T-helper 2 cell treated with Interferon-gamma antibody and Interleukin-4, amounts not matched to agents 100 ng/mL and 5 ng/mL, for 36 hours (primary cell): Measurements from ENCODE around the gene MAMDC4. TPM values are rescaled to one million over a fixed set of nuclear protein-coding genes. Genes with fewer than 3 reads are reported as not detected.

Experiments
- intact Hi-C: fragments of 100-400 bp; cut with micrococcal nuclease; formaldehyde crosslinking; loops from one replicate; pipeline ENCODE4 v1.15.1; 2023
- total RNA-seq: library from RNA; stranded (reverse); gene quantifications from 2 replicates; pipeline ENCODE4 v1.2.3, GENCODE V29; 2022

MAMDC4 gene
- total RNA-seq, 1 donor from 2014 or later: 18.3 TPM

DNA sequence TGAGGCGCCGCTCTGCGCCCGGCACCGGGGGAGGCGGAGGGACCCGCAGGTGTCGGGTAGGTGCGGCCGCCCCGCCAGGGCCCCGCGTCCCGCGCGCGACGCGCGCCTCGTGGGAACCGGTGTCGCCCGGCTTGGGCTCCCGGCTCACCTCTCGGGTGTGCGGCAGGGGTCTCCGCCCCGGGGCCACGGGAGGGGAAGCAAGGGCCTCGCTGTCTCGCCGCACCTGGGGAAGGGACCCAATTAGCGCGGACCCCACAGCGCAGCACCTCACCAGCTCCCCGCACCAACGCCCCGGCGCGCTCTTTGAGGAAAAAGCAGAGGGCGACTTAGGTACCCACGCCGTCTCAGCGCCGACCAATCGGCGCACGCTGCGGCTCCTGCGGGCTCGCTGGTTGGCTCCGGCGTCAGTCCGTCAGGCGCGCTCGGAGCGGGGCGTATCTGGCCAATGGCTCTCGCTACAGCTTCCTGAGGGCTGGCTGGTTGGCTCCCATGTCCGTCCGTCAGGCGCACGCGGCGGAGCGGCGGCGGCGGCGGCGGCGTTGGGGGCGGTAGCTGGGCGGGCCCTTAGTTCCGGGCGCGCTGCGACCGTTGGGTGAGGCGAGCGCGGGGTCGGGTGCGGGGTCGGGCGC lies 33.9 kb downstream of the MAMDC4 start, which contains the start of gene TRAF2:
TRAF2 (plus strand) TSS at position 567 of the 629 bp plus-strand sequence. CDS start 12,225 bp downstream, outside the sequence.
- intact Hi-C loops: loop anchor here (1.0 to 5.0 kb wide), 6 partner anchors 16 to 158 kb away; partner anchors contain the start of genes EDF1, FBXW5, PHPT1 and TMEM141

- intact Hi-C loops: loop anchor here (1.0 to 5.0 kb wide), 6 partner anchors 15 to 159 kb away; partner anchors contain the start of genes EDF1, FBXW5, PHPT1 and TMEM141
These were observed 34.8 kb downstream of the MAMDC4 start for GRCh38 chr9:136886610-136887597.

- intact Hi-C loops: loop anchor here (5.0 kb wide), 1 partner anchor 96 kb away; the partner anchor contains the start of gene TMEM141
These were observed 36.3 kb downstream of the MAMDC4 start for GRCh38 chr9:136888454-136888853.

DNA sequence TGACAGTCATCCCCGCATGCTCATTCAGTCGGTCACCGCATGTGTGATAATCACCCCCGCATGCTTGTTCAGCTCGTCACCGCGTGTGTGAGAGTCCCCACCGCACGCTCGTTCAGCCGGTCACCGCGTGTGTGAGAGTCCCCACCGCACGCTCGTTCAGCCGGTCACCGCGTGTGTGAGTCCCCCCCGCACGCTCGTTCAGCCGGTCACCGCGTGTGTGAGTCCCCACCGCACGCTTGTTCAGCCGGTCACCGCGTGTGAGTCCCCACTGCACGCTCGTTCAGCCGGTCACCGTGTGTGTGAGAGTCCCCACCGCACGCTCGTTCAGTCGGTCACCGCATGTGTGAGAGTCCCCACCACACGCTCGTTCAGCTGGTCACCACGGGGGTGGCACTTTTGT lies 37.7 kb downstream of the MAMDC4 start:
- intact Hi-C loops: loop anchor here (5.0 kb wide), 1 partner anchor 98 kb away; the partner anchor contains the start of gene TMEM141

GRCh38 chr9:136890661-136891060 lies 38.5 kb downstream of the MAMDC4 start:
- intact Hi-C loops: no loop called here

DNA sequence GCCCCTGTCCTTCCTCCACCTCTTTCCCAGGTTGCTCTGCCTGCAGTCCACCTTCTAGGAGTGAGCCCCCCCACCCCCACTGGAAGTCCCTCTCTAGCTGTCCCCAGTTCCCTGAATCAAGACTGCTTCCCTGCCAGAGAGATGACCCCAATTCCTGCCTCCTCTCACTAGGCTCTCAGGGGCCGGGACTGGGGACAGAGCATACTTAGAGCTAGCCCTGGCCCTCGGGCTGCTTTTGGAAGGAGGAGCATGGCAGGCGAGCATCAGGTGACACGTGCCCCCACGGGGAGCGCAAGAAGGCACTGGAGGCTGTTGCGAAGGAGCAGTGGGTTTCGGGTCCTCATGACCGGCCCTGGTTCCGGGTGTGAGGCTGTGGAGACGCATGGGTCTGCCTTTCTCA lies 43.9 kb downstream of the MAMDC4 start:
- intact Hi-C loops: no loop called here

- intact Hi-C loops: no loop called here
These were observed 46.4 kb downstream of the MAMDC4 start for GRCh38 chr9:136898483-136899100.

GRCh38 chr9:136899196-136899595 lies 47.0 kb downstream of the MAMDC4 start:
- intact Hi-C loops: no loop called here

- intact Hi-C loops: loop anchor here (5.0 kb wide), 1 partner anchor 53 kb away; the partner anchor contains the start of gene PHPT1
These were observed 48.4 kb downstream of the MAMDC4 start for GRCh38 chr9:136900556-136900955.

DNA sequence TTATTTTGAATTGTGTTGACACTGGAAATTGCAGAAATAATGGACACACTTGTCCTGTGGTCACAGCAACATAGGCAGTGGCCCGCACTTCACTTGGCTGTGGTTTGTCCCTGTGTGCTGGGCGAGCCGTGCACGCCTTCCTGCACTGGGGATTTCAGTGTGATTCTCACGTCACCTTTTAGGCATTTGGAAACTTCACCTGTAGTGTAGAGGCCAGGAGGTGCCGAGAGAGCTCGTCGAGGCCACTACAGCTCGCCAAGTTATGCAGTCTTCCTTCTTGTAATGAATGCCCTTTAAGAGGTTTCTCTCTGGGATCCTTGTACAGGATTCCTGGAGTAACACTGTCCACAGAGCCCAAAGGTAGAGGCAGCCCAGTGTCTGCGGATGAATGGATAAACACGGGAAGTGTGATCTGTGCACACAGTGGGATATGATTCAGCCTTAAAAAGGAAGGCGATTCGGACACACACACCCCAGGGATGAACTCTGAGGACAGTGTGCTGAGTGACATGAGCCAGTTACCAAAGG lies 48.9 kb downstream of the MAMDC4 start:
- intact Hi-C loops: loop anchor here (5.0 kb wide), 1 partner anchor 54 kb away; the partner anchor contains the start of gene PHPT1

DNA sequence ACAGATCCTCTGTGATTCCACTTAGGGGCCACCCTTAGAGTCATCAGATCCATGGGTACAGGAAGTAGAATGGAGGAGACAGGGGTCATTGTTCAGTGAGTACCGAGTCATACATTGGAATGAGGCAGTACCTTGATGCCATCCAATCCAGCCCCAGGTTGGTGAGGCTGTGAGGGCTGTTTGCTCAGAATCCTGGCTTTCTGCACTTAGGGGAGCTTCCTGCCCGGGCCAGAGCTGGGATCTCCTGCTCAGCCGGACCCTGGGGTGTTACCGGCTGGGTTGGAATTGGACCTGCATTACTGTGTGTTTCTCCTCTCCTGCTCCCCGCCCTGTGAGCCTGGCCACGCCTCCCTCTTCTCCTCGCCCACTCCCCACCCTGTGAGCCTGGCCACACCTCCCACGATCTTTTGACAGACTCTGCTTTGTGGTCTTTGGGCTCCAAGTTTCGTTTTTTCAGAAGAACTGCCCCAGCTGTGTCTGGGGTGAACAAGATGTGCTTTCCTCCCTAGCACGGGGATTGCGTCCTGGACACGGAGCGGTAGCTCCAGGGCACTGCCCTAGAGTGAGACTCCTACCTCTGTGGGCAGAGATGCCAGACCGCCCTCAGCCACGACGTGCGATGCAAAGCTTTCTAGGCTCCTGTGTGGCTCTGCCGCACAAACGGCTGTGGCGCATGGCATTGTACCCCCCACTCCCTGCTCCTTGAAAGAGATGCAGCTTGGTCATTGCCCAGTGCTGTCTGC lies 49.5 kb downstream of the MAMDC4 start:
- intact Hi-C loops: loop anchor here (1.0 to 5.0 kb wide), 5 partner anchors 15 to 54 kb away; partner anchors contain the start of genes EDF1, FBXW5, PHPT1 and TRAF2

GRCh38 chr9:136902259-136902821 lies 50.2 kb downstream of the MAMDC4 start:
- intact Hi-C loops: loop anchor here (1.0 to 5.0 kb wide), 5 partner anchors 16 to 55 kb away; partner anchors contain the start of genes EDF1, FBXW5, PHPT1 and TRAF2

GRCh38 chr9:136903041-136903554 lies 51.0 kb downstream of the MAMDC4 start:
- intact Hi-C loops: loop anchor here (5.0 kb wide), 1 partner anchor 56 kb away; the partner anchor contains the start of gene PHPT1

DNA sequence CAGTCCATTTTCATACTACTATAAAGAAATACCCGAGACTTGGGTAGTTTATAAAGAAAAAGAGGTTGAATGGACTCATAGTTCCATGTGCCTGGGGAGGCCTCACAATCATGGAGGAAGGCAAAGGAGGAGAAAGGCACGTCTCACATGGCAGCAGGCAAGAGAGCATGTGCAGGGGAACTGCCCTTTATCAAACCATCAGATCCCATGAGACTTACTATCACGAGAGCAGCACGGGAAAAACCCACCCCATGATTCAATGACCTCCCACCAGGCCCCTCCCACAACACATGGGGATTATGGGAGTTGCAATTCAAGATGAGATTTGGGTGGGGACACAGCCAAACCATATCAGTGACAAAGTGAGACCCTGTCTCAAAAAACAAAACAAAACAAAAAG lies 54.1 kb downstream of the MAMDC4 start:
- intact Hi-C loops: no loop called here

- intact Hi-C loops: no loop called here
These were observed 55.1 kb downstream of the MAMDC4 start for GRCh38 chr9:136907011-136907914.
